GM19035 (cell line): Measurements from ENCODE around the gene NFATC2.
"Not testable (repeated sequence)": the region's sequence is repeated elsewhere in the genome, so short reads cannot be mapped to it uniquely, and the experiment has no call there.

Source experiments
- ATAC-seq: cut with Tn5 transposase; IDR thresholded peaks from one replicate; pipeline ENCODE4 v1.9.1; 2021; ENCODE audit not compliant: unreplicated experiment

Gene NFATC2

DNA sequence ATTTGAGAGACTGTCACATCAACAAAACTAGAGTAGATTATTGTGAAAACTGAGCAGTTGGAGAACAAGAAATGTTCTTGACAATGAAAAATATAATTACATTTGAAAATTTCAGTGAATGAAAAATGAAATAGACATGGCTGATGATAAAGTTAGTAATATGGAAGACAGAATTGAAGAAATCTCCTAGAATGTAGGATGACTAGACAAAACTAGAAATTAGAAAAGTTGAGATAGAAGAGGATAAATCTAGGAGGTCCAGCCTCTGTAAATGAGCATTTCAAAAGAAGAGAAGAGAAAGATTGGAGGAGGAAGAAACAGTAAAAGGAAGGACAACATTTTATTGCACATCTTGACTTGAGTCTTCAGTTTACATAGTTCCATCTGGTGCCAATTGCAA lies 178.7 kb downstream of the NFATC2 start:
- ATAC-seq, result no peak

- ATAC-seq, result no peak
Measured at GRCh38 chr20:51363378-51363777, 179.1 kb downstream of the NFATC2 start.

DNA sequence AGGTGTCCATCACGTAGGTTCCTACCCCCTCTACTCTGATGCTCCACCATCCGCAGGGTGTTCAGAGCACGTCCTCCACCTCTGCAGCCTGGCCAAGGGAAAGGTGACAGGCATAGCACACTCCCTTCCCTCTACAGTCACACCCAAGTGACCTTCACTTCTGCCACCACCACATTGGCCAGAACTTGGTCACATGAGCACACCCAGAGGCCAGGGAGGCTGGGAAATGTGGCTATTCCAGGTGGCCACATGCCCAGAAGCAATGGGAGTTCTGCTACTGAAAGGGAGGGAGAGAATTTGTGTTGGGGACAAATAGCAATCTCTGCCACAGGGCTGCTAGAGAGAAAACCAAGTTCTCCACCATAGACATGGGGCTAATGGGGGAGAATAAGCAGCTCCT lies 180.3 kb downstream of the NFATC2 start:
- ATAC-seq, result no peak

DNA sequence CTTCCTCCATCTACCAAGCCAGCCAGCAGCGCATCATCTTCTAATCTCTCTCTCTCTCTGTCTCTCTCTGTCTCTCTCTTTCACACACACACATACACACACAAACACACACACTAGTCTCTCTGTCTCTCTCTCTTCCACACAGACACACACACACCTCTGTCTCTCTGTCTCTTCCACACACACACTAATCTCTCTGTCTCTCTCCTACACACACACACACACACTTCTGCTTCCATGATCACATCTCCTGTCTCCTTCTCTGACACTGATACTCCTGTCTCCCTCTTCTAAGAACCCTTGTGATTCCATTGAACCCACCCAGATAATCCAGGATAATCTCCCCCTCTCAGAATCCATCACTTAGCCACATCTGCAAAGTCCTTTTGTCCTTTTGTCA lies 181.3 kb downstream of the NFATC2 start:
- ATAC-seq, result no peak

DNA sequence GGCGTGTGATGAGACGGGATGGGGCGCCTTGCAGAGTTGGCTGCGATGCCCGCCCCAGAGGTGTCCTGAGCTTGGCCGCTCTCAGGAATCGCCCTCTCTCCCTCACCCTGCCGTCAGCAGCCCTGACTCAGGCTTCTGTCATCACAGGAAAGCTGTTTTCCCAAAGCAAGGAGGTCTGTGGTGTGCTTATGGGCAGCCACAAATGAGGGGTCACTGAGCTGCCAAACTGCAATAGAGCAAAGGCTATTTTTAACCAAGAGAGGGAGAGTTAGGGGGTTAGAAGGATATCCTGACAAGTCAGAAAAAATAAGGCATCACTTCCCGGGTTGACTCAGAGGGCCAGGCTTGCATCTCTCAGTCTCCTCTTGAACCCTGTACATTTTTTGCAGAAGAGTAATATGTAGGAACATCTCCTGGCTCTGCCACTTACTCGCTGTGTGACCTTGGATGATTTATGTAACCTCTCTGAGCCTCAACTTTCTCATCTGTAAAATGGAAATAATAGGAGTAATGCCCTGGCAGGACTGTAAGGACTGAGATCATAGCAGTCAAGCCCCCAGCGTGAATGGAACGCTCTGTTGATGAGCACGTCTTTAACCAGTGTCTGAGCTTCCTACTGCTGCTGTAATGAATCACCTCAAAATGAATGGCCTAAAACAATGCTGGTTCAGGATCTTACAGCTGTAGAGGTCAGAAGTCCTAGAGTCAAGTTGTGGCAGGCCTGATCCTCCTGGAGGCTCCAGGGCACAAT lies 181.9 kb downstream of the NFATC2 start:
- ATAC-seq, result no peak

GRCh38 chr20:51359947-51360346 lies 182.6 kb downstream of the NFATC2 start:
- ATAC-seq, result no peak

DNA sequence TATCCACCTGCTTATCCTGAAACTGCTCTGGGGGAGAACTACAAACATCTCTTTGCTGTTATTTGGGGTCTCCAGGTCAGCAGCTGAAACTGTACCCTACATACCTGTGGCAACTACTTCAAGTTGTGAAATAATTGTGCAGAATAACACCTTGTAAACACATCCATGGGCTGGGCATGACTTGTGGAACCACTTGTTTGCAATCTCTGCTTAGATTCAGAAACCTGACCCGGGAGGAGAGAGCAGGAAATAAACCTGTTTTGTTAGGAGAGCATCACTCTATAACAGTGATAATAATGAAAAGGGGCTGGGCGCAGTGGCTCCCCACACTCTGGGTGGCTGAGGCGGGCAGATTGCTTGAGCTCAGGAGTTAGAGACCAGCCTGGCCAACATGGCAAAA lies 183.1 kb downstream of the NFATC2 start:
- no peak for ATAC-seq

- ATAC-seq, result no peak
Measured at GRCh38 chr20:51358032-51358724, 184.3 kb downstream of the NFATC2 start.

DNA sequence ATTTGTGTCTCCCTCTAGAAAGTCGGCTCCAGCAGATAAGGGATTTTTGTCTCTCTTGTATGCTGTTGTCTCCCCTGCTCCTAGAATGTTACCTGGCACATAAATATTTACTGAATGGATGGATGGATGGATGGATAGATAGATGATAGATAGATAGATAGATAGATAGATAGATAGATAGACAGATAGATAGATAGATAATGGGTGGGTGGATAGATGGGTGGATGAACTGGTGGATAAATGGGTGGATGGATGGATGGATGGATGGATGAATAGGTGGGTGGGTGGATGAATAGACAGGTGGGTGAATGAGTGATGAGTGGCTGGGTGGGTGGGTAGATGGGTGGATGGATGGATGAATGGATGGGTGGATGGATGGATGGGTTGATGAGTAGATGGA lies 185.0 kb downstream of the NFATC2 start:
- ATAC-seq, result no peak

- no peak for ATAC-seq
Measured at GRCh38 chr20:51356871-51357270, 185.6 kb downstream of the NFATC2 start.

DNA sequence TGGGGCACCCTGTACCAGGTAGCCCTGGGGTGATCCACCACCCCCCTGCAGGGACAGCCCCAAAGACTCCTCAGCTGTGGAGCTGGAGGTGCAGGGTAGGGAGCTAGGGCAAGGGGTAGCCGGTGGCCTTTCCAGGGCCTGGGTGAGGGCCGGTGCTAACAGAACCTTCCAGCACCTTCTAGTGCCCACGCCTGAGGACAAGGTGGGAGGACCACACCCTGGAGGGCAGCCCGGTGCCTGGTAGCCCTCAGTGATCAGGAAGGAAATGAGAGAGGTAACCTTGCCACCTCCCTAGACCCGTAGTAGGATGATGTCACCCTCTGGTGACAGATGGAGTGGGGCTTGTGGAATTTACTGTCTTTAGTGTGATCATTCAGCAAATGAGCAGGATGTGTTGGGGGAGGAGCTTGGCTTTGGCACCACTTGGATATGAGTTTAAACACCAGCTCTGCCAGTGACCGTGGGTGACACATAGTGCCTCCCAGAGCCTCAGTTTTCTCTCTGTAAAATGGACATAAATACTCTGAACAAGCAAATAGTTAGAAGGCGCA lies 187.7 kb downstream of the NFATC2 start:
- ATAC-seq, result no peak

DNA sequence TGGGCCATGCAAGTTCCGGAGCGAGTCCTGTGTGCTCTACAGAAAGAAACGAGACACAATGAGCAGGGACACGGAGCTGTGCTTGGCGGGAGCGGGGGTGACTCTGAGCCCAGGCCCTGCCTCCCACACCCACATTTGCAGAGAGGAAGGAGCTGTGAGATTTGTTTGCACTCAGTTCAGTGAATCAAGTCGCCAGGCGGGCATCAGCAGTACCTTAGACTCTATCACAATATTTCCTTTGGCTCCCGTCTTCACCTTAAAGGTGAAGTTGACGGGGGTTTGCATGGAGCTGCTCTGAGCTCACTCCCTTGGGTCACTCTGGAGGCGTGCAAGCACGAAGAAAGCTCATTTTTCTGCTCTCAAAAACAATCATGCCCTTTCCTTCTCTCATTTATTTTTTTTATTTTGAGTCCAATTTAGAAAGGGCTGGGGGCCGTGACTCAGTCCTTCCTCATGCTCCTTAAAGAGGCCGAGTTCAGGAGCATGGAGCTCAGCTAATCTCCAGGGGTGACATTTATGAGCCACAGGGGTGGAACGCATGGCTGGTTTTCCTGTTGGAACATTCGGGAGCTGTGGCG lies 188.2 kb downstream of the NFATC2 start:
- no peak for ATAC-seq

DNA sequence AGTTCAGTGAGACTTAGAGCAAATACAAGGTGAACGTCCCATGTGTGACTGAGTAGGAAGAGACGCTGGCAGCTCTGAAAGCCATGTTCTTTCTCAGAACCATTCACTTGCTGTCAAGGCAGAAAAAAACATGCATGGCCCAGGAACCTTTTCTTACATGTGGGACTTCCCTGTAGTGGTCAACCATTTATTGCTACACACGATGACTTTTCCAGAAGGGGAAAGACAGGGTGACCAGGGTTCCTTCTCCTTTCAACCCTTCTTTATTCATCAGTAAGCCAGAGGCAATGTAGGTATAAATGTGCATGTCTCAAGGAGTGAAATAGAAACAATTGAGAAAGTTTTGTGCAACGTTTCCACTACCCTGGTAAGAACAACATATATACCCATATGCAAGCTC lies 189.0 kb downstream of the NFATC2 start:
- no peak for ATAC-seq

- ATAC-seq, result no peak
Measured at GRCh38 chr20:51352791-51353190, 189.7 kb downstream of the NFATC2 start.

GRCh38 chr20:51350941-51351631 lies 191.4 kb downstream of the NFATC2 start:
- no peak for ATAC-seq

DNA sequence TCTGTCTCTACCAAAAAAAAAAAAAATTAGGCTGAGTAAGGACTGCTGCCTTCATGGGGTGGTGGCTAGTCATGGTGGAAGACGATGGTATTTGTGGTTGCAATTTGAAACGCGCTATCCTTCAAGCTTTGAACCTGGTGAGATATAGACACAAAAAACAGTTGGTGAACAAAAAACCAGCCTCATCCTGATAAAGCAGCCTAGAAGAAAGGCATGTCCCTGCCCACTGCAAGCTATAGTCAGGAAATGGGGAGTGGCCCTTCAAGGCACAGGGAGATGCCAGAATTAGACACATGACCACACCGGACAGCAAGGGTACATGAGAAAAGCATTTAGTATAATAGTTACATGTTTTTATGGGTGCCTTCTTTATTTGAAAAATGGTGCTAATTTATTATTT lies 193.6 kb downstream of the NFATC2 start:
- ATAC-seq, result no peak

DNA sequence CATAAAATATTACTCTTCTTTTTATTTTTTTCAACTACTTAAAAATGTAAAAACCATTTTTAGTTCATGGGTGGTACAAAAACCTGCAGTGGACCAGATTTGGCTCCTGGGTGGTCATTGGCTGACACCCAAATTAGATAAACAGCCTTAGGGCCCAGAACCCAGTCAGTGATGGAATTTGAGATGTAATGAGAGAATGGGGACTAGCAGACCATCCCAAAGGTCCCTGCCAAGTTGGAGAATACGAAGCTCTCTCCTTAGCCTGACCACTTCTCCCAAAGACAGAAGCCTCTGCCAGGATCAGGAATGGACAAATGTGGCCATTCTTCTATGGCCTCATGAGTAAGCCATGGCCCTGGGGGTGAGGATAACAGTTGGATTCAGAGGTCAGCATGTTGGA lies 194.7 kb downstream of the NFATC2 start:
- ATAC-seq, result no peak

DNA sequence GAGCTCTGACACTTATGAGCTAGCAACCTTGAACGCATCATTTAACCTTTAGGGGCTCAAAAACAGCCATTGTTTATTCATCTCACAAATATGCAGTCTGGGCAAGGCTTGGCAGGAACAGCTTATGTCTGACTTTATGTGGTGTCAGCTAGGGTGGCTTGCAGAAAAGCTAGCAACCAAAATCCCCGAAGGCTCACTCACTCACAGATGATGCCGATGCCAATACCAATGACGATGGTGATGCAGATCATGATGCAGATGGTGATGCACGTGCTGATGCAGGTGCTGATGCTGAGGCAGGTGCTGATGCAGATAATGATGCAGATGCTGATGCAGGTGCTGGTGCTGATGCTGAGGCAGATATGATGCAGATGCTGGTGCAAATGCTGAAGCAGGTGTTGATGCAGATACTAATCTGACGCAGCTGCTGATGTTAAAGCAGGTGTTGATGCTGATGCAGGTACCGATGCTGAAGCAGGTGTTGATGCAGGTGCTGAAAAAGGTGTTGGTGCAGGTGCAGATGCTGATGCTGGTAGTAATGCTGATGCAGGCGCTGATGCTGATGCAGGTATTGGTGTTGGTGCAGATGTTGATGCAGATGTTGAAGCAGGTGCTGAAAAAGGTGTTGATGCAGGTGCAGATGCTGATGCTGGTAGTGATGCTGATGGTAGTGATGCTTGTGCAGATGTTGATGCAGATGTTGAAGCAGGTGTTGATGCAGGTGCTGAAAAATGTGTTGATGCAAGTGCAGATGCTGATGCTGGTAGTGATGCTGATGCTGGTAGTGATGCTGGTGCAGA lies 195.6 kb downstream of the NFATC2 start:
- ATAC-seq, result no peak

DNA sequence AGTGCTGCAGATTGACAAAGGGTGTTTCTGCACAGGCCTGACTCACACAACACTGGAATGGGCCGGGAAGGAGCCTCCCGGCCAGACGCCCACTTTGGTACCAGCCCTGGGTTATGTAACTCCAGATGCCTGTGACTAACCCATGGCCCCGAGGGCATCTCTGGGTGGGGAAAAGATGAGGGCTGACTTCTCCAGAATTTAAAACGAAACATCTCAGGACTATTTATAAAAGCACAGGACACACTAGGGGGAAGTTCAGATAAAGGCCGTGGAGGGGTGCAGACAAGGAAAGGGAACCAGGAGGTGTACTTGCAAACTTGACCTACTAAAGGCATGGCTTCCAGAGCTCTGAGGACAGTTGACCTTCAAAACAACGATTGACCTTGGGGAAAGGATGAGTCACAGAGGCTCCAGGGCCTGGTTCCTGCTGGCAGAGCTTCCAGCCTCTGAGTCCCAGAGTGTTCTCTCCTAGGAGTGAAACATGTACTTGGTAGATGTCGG lies 196.9 kb downstream of the NFATC2 start:
- no peak for ATAC-seq

GRCh38 chr20:51343802-51344201 lies 198.7 kb downstream of the NFATC2 start:
- not testable (repeated sequence) for ATAC-seq
